ENCODE results near the gene DGCR2.
A peak's percentile ranks its signal among the peaks of the same experiment; 100 is the strongest.
"Not testable (repeated sequence)": the region's sequence is repeated elsewhere in the genome, so short reads cannot be mapped to it uniquely, and the experiment has no call there.

DGCR2 gene

GRCh38 chr22:19029113-19030103 lies 92.8 kb downstream of the DGCR2 start:
- DNase-seq (ENCODE audit: low spot score), result not testable (repeated sequence)

GRCh38 chr22:19028060-19028455 lies 94.2 kb downstream of the DGCR2 start:
- not testable (repeated sequence) for DNase-seq (ENCODE audit: low spot score)

GRCh38 chr22:19027371-19028059 lies 94.7 kb downstream of the DGCR2 start:
- not testable (repeated sequence) for DNase-seq (ENCODE audit: low spot score)

- not testable (repeated sequence) for DNase-seq (ENCODE audit: low spot score)
These were observed 96.1 kb downstream of the DGCR2 start for GRCh38 chr22:19026080-19026479.

GRCh38 chr22:19024956-19025489 lies 97.2 kb downstream of the DGCR2 start:
- DNase-seq (ENCODE audit: low spot score), result not testable (repeated sequence)

GRCh38 chr22:19023931-19024330 lies 98.3 kb downstream of the DGCR2 start:
- not testable (repeated sequence) for DNase-seq (ENCODE audit: low spot score)

- no peak for DNase-seq (ENCODE audit: low spot score)
These were observed 99.5 kb downstream of the DGCR2 start for GRCh38 chr22:19022755-19023154.

- DNase-seq (ENCODE audit: low spot score), result no peak
These were observed 102.6 kb downstream of the DGCR2 start for GRCh38 chr22:19019679-19020032.

- DNase-seq (ENCODE audit: low spot score), result no peak
These were observed 103.1 kb downstream of the DGCR2 start for GRCh38 chr22:19019029-19019678.

GRCh38 chr22:19018256-19018655 lies 104.0 kb downstream of the DGCR2 start:
- no peak for DNase-seq (ENCODE audit: low spot score)

- DNase-seq (ENCODE audit: low spot score), result peak; percentile 52
These were observed 106.0 kb downstream of the DGCR2 start for GRCh38 chr22:19016081-19016766.

- DNase-seq (ENCODE audit: low spot score), result no peak
These were observed 107.3 kb downstream of the DGCR2 start for GRCh38 chr22:19014886-19015285.

GRCh38 chr22:19013881-19014598 lies 108.2 kb downstream of the DGCR2 start:
- not testable (repeated sequence) for DNase-seq (ENCODE audit: low spot score)

- not testable (repeated sequence) for DNase-seq (ENCODE audit: low spot score)
These were observed 108.8 kb downstream of the DGCR2 start for GRCh38 chr22:19013411-19013810.

GRCh38 chr22:19012308-19012986 lies 109.8 kb downstream of the DGCR2 start:
- no peak for DNase-seq (ENCODE audit: low spot score)

GRCh38 chr22:19011611-19012010 lies 110.6 kb downstream of the DGCR2 start:
- DNase-seq (ENCODE audit: low spot score), result not testable (repeated sequence)

GRCh38 chr22:19011075-19011474 lies 111.1 kb downstream of the DGCR2 start:
- DNase-seq (ENCODE audit: low spot score), result no peak

- DNase-seq (ENCODE audit: low spot score), result no peak
These were observed 116.3 kb downstream of the DGCR2 start for GRCh38 chr22:19005905-19006304.

- DNase-seq (ENCODE audit: low spot score), result no peak
These were observed 117.7 kb downstream of the DGCR2 start for GRCh38 chr22:19004471-19004870.

- no peak for DNase-seq (ENCODE audit: low spot score)
These were observed 118.7 kb downstream of the DGCR2 start for GRCh38 chr22:19003508-19003907.

Measured in globus pallidus (tissue), 1 donor.